HG02870 (cell line): Measurements from ENCODE around the gene SAMD11.

Source experiments
- ATAC-seq: cut with Tn5 transposase; IDR thresholded peaks from one replicate; pipeline ENCODE4 v1.9.1; 2021; ENCODE audit warnings: mild to moderate bottlenecking, moderate library complexity; ENCODE audit not compliant: unreplicated experiment

Gene SAMD11

DNA sequence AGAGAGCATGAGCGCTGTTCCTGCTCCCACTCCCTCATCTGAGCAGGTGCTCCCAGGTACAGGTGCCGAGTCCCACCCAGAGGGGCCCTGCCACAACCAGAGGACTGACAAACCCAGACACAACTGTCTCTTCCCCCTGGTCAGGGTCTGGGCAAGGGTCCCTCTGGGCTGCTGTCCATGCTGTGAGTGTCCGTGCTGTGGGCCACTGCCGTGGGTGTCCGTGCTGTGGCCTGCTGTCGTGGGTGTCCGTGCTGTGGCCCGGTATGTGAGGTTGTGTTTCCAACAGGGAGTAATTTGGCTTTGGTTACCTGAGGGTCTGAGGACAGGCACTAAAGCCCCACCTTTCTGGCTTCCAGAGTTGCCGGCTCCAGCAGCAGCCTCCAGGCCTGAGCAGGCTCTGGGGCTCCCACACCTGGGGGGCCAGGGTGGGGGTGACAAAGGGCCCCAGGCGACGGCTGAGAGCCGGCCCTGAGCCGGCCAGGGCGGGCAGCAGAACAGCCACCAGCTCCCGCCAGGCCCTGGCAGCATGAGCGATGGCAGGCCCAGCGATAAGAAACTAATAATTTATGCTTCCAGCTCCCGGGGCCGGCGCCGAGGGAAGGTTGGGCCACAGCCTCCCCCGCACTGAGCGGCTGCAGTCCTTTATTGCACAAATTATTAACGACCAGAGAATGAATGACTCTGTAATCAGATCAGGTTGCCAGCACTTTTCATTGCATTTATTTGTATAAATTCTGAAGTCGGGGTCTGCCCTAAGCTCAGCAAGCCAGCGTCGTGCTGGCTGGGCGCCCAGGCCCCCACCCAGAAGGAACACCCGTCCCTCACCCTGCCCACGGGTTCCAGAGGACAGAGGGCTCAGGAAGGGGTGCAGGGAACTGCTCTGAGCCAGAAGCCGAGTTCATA is 7.3 kb upstream of the SAMD11 start:
- ATAC-seq, result no peak

DNA sequence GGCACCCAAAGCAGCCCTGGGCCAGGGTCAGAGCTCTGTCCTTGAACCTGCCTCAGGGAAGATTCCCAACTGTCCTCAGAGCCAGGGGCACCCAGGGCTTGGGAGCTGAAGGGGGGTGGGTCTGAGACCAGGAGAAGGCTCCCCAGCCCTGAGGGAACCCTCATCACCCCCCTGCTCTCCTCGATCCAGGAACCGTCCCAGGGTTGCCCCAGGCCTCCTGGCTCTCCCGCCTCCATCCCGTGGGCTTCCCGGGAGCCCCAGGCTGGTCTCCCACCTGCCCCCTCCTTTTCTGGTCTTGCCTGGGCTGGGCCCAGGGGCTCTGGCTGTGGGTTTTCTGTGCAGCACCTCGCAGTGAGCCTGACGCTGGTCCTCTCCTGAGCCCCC is 6.7 kb upstream of the SAMD11 start:
- no peak for ATAC-seq

- no peak for ATAC-seq
These were observed 6.1 kb upstream of the SAMD11 start for GRCh38 chr1:917466-918091.

DNA sequence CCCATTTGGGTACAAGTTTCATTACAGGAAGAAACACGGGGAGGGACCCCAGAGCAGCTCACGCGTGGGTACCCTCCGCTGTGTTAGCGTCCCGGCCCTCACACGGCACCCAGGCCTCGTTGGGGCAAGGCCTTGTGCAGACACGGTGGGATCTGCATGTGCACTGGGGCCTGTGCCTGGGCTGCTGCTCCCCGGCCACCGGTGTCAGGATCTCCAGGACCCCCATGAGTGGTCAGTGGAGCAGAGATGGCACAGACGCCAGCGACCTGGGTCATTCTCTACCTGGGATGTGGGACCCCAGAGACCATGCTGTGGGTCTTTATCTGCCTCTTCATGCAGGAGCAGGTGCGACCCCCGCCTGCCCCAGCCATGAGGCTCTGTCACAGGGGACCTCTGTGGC is 5.4 kb upstream of the SAMD11 start:
- no peak for ATAC-seq

DNA sequence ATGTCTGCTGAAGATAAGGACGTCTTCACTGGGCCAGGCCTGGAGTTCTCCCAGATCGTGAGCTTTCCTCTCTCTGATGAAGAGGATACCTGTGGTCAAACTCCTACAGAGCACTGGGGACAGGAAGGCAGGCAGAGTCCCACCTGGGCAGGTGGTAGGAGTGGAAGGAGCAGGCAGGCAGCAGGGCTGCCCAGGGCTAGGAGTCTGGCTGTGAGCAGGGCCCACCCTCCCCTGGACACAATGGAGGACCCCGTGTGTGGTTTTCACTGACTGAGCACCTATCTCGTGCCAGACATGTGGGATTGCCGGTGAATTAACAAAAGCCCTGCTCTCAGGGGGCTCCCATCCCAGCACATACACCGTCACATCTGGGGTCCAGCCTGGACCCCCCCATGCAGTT is 4.9 kb upstream of the SAMD11 start:
- no peak for ATAC-seq

DNA sequence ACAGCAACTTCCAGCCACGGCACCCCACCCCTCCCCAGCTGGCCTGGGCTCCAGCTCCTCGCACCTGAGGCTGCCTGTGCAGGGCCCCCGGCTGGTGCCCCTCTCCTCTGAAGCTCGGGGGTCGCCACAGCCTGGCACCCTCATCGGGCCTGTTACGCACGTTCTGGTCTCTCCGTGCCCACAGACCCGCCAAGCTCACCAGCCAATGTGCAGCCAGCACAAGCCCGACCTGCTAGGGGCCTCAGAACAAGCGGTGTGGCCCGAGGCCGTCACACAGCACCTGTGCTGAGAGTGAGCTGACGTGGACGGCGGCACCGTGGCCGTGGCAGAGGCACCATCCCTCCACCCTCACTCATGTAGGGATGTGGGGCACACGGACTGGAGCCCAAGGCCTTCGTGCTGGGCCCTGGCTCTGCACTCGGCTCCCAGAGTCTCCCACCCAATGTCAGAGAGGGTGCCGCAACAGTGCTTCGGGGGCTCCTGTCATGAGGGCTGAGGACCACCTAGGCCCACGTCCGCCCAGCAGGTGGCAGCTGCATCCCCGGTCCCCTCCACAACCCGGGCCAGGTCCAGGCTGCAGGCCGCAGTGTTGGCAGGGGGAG is 4.4 kb upstream of the SAMD11 start:
- no peak for ATAC-seq

- ATAC-seq, result no peak
These were observed 3.7 kb upstream of the SAMD11 start for GRCh38 chr1:920010-920409.

DNA sequence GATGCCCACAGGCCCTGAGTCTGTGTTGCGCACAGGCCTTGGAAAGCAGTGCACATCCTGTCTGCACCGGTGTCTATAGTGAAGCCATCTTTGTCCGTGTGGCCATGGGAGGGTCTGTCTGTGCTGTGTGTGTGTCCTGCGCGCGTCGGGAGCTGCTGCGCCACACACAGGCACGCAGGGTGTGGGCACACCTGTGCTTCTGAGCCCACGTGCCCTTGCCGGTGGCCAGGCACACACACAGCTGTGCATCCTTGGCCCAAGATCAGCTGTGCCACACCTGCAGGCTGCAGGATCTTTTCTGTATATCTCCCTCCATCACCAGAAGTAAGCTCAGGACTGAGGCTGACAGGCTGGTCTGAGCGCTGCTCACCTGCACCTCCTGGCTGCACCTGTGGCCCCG is 3.2 kb upstream of the SAMD11 start:
- ATAC-seq, result no peak

- no peak for ATAC-seq
These were observed 2.5 kb upstream of the SAMD11 start for GRCh38 chr1:921011-921837.

DNA sequence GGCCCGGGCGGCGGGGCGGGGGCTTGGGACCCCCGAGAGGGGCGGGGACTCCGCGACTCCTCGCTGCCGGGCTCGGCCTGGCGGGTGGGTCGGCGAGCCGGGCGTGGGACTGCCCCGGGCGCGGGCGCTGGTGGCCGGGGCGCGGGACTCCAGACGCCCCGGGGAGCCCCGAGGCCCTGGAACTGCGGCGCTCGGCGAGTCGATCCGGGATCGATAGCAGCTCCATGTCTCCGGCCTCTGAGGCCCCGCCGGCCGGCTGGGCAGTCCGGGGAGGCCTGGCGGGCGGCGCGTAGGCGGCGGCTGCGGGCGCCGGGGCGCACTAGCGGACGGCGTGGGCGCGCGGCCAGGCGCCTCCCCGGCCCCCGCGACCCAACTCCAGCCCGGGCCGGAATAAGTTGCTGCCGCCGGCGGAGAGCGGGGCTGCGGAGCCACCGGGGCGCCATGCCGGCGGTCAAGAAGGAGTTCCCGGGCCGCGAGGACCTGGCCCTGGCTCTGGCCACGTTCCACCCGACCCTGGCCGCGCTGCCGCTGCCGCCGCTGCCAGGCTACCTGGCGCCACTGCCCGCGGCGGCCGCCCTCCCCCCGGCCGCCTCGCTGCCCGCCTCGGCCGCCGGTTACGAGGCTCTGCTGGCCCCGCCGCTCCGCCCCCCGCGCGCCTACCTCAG is 400 bp downstream of the SAMD11 start:
- ATAC-seq, result no peak

DNA sequence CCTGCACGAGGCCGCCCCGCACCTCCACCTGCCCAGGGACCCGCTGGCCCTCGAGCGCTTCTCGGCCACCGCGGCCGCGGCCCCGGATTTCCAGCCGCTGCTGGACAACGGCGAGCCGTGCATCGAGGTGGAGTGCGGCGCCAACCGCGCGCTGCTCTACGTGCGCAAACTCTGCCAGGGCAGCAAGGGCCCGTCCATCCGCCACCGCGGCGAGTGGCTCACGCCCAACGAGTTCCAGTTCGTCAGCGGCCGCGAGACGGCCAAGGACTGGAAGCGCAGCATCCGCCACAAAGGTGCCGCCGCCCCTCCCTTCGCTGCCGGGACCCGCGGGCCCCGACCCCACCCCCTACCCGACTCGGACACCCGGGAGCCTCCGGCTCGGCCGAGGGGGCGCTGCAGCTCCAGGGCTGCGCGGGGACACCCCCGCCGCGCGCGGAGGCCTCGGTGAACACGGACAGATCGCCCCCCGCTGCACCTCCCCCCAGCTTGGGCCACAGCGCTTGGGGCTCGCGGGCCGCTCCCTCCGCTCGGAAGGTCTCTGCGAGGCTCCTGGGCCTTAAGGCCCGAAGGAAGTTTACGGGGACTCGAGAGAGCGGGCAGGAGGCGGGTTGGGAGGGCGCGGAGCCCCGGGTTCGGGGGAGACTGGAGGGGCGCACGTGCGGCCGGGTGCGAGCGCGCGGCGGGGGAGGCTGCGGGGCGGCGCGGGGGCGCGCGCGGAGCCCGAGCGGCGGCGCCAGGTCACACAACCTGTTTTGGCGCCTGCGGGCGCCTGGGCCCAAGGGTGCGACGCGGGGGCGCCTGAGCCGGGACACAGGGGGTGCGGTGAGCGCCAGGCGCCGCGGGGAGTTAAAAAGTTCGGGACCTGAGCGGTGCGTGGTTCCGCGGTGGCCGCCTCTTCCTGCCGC is 1.2 kb downstream of the SAMD11 start:
- ATAC-seq, result no peak

DNA sequence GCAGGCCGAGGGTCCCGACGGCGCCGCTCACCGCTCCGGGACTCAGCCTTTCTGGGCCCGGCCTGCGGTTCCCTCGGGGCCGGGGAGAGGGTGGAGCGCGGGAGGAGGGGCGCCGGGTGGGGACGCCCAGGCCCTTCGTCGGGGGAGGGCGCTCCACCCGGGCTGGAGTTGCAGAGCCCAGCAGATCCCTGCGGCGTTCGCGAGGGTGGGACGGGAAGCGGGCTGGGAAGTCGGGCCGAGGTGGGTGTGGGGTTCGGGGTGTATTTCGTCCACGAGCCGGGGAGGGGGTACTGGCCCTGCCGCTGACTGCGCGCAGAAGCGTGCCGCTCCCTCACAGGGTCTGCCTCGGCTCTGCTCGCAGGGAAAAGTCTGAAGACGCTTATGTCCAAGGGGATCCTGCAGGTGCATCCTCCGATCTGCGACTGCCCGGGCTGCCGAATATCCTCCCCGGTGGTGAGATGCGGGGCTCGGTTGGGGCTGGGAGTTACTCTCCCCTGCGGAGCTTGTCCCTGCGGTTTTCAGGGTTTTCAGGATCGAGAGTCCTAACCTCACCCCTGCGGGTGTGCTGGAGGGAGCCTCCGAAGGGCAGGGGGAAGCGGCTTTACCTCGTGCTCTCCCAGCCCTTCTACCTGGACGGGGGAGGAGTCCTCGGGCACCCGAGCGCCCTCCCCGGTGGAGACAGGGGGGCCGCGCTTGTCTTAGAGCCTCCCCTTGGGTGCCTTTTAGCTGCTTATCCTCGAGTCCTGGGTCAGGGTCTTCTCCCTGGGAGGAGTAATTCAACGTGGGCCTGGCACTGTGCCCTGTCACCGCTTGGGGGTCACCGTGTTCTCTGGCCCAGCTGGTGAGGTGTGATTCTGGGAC is 2.1 kb downstream of the SAMD11 start:
- ATAC-seq, result no peak

DNA sequence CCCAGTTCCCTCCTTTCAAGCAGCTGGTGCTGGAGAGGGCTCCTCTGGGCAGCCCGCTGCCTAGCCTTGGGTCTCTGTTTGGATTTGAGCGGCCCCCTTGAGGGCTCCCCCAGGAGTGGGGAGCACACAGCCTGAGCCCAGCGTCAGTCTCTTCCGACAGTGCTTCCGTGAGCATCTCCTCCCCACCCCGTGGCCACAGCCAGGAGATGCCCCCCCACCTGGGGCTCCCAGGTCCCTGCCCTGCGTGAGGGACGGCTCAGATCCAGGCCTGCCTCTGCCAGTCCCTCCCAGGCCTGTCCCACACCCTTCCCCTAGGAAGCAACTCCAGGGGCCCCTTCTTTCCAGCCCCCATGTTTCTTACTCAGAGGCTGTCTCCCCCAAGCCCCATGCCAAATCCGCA is 3.5 kb downstream of the SAMD11 start:
- ATAC-seq, result no peak

GRCh38 chr1:927748-928147 is 4.0 kb downstream of the SAMD11 start:
- ATAC-seq, result no peak

DNA sequence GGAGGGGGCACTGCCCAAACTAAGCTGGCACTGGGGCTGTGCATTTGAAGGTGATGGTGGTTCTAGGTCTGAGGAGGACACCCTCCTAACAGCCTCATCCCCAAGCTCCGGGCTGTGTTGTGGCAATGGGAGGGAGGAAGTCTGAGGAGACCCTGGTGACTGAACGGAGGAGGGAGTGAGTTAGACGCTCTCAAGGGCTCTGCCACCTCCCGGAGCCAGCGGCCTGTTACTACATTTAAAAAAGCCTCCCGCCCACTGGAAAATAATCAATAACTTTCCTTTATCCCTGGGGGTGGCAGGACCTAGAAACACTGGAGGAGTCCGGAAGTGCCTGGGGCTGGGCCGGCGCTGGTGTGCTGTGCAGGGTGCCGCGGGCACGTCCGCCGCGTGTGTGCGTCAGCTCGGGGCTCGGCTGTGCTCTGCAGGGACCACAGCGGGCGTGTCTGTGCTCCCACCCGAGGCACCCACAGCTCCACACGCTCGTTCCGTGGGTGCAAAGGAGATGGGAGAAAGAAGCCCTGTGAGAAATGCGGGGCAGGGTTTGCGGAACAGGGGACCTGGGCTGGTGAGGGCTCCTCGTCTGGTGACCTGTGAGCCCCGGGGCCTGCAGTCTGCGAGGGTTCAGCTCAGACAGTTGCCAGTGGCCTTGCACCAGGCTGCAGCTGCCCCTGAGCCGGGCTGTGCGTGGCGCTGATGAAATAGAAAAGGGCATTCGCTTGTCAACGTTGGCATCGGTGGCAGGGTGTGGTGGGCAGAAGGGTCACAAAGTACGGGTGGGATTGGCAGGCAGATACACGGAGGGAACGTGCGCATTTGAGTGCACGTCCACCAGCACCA is 5.3 kb downstream of the SAMD11 start:
- no peak for ATAC-seq

DNA sequence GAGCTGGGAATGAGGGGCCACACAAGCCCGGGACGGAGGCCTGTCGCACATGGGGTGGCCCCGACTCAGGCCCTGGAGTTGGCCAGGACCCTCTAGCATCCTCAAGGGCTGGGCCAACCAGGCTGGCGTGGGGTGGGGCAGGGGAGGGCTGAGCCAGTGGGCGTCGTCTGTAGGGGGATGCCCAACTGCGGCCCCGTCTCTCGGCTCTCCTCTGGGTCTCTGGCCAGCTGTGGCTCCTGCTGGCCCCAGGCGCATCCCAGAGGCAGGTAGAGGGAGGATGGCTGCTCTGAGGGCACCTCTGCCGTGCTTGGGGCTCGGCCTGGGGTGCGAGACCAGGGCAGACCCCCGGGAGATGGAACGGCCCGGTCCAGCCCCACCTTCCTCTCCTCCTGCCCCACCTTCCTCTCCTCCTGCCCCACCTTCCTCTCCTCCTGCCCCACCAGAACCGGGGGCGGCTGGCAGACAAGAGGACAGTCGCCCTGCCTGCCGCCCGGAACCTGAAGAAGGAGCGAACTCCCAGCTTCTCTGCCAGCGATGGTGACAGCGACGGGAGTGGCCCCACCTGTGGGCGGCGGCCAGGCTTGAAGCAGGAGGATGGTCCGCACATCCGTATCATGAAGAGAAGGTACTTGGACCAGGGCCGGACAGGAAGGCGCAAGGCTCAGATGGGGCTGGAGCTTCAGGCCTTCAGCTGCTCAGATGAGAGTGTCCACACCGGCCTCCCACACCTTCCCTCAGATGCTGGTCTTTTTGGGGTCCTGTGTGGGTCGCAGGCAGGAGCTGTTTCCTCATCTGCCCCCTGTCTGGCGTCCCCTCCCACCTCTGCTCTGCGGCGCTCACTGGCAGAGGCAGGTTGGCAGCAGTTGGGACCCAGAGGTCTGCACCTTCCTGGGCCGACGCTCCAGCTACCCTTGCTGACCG is 6.2 kb downstream of the SAMD11 start:
- no peak for ATAC-seq

DNA sequence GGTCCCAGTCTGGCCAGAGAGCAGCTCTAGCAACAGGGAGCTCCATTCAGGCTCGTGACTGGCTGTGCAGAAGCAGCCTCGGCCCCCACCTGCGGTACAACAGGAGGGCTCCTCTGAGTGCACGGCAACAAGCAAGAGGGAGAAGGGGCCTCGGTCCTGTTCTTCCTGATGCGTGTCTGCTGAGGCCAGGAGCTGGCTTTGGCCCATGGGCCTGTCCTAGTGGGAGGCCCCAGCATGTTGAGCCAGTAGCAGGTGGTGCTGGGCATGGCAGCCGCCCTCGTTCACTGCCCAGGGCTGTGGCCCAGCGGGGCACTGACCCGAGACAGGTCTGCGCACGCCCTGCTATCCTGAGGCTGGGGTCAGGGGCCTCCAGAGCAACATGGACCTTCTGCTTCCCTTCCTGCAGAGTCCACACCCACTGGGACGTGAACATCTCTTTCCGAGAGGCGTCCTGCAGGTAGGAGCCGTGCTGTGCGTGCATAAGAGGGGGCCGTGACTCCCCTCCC is 7.0 kb downstream of the SAMD11 start:
- ATAC-seq, result no peak
